ENCODE results near the gene SPR. TPM values are rescaled to one million over a fixed set of nuclear protein-coding genes. Genes with fewer than 3 reads are reported as not detected.

The SPR gene
- total RNA-seq, 1 experiment from 2014 or later: 22.6 TPM

DNA sequence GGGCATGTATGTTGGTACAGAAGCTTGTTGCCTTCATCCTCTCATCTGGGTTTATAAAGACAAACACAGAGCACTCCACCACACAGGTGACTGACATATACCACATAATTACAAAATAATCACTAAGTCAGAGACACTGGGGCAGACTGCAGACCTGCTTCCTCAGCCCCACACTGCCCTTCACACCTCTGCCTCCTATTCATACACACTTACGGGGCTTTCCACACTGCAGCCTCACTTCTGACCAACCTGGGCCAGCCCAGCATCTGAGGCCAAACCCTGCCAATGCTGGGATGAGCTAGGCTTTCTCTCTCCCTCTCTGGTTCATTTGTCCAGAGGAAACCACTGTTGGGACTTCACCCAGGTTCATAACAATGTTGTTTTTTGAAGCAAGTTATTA lies 34.6 kb downstream of the SPR start:
- H3K27ac ChIP-seq (ENCODE audit: low read depth, low read length, poor library complexity, severe bottlenecking): no peak overlapping the region
- H3K27me3 ChIP-seq (replicated peaks; ENCODE audit: insufficient read depth, low read depth, low read length, poor library complexity): peaks cover 100% of the 10 kb centered on the region
- intact Hi-C loops (cut with micrococcal nuclease; ENCODE audit: unreplicated experiment): no loop called here
- DNase-seq (ENCODE audit: low spot score): no peak
- TF ChIP-seq, protein P1, sequence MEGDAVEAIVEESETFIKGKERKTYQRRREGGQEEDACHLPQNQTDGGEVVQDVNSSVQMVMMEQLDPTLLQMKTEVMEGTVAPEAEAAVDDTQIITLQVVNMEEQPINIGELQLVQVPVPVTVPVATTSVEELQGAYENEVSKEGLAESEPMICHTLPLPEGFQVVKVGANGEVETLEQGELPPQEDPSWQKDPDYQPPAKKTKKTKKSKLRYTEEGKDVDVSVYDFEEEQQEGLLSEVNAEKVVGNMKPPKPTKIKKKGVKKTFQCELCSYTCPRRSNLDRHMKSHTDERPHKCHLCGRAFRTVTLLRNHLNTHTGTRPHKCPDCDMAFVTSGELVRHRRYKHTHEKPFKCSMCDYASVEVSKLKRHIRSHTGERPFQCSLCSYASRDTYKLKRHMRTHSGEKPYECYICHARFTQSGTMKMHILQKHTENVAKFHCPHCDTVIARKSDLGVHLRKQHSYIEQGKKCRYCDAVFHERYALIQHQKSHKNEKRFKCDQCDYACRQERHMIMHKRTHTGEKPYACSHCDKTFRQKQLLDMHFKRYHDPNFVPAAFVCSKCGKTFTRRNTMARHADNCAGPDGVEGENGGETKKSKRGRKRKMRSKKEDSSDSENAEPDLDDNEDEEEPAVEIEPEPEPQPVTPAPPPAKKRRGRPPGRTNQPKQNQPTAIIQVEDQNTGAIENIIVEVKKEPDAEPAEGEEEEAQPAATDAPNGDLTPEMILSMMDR (conservative IDR thresholded peaks at IDR 0.05; ENCODE audit: low read depth, low read length): no peak
- TF ChIP-seq EZH2 (IDR thresholded peaks at IDR 0.05; ENCODE audit: borderline replicate concordance, low read depth, low read length, poor library complexity, severe bottlenecking): no peak
- CTCF ChIA-PET: no interaction called here
- H3K36me3 ChIP-seq (ENCODE audit: insufficient read depth, low read length, poor library complexity, severe bottlenecking): no peaks in the 10 kb centered on the region
- H3K4me3 ChIP-seq (ENCODE audit: low read depth, low read length, poor library complexity, severe bottlenecking): no peak overlapping the region
- peaks cover 15% of the 10 kb centered on the region for H3K4me1 ChIP-seq (ENCODE audit: insufficient read depth, low read length, poor library complexity, severe bottlenecking)
- H3K9me3 ChIP-seq (ENCODE audit: low read depth, low read length, poor library complexity, severe bottlenecking): no peaks in the 10 kb centered on the region
- no TSS peak for BruUV-seq (replicated peaks)
- POLR2A ChIA-PET (ENCODE audit: low non-redundant PET): no interaction called here

DNA sequence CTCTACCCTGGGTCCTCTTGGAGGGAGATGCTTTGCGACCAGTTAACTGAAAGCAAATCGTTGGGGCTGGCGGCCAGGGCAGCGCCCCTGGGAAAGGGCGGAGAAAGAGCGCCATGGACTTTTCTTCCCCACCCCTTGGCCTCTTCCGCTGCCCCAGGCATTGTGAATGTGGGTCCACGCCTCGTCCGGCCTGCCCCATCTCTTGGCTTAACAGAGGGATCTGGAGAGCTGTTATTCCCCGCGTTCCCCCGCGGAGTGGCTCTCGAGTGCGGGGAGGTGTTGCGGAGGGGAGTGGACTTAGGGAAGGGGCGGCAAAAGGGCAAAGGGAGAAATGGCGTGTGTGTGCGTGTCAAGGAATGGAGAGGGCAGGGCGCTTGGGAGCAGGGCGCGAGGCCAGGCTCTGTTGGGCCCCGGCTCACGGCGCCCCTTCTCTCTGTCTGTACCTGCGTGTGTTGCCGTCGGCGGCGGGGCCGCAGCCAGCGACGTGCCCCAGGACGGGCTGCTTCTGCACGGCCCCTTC lies 36.7 kb downstream of the SPR start:
- Histone ChIP-seq H3K27me3 (replicated peaks; ENCODE audit: insufficient read depth, low read depth, low read length, poor library complexity) (peaks cover 100% of the 10 kb centered on the region), H3K9me3 (ENCODE audit: low read depth, low read length, poor library complexity, severe bottlenecking) (no peaks in the 10 kb centered on the region), H3K27ac (ENCODE audit: low read depth, low read length, poor library complexity, severe bottlenecking) (no peak overlapping the region), H3K4me3 (ENCODE audit: low read depth, low read length, poor library complexity, severe bottlenecking) (no peak overlapping the region), H3K36me3 (ENCODE audit: insufficient read depth, low read length, poor library complexity, severe bottlenecking) (no peaks in the 10 kb centered on the region), H3K4me1 (ENCODE audit: insufficient read depth, low read length, poor library complexity, severe bottlenecking) (peaks cover 4% of the 10 kb centered on the region)
- CTCF ChIA-PET: no interaction called here
- DNase-seq (ENCODE audit: low spot score): no peak
- TF ChIP-seq EZH2 (IDR thresholded peaks at IDR 0.05; ENCODE audit: borderline replicate concordance, low read depth, low read length, poor library complexity, severe bottlenecking): no peak
- TF ChIP-seq, protein P1 (conservative IDR thresholded peaks at IDR 0.05; ENCODE audit: low read depth, low read length): no peak
- intact Hi-C loops (cut with micrococcal nuclease; ENCODE audit: unreplicated experiment): no loop called here
- BruUV-seq (replicated peaks): no TSS peak
- POLR2A ChIA-PET (ENCODE audit: low non-redundant PET): no interaction called here

DNA sequence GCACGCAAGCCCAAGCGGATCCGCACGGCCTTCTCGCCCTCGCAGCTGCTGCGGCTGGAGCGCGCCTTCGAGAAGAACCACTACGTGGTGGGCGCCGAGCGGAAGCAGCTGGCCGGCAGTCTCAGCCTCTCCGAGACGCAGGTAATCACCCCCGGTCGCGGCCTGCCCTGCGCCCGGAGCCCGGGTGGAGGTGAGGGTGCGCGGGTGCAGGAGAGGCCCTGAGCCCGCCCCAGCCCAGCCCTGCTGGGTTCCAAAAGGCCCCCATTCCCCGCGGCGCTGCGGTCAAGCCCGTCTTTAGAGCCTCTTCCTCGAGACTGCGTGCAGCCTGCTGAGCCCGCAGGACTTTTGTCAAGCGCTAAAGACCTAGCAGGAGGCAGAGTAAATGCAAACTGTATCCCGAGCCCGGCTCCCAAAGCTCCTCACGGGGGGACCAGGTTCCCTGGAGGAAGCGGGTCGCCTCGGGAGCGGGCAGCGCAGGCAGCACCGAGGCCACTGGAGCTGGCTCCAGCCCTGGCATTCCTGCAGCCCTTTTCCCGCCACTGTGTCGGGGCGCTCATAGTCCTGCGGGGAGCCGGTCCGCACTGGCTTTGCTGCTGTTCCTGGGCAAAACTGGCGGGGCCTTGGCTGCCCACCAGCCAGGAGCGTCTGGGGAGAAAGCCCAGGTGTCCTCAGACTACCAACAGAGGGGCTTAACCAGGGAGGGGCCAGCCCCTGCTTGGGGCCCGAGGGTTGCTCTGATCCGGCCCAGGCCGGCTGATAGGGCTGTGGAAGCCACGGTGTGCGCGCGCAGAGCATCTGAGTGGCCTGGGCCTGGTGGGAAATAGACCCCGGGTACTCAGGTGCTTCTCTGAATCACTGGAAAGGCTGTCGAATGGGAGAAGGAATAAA lies 37.4 kb downstream of the SPR start:
- POLR2A ChIA-PET (ENCODE audit: low non-redundant PET): no interaction called here
- Histone ChIP-seq H3K4me3 (ENCODE audit: low read depth, low read length, poor library complexity, severe bottlenecking) (no peak overlapping the region), H3K36me3 (ENCODE audit: insufficient read depth, low read length, poor library complexity, severe bottlenecking) (no peaks in the 10 kb centered on the region), H3K4me1 (ENCODE audit: insufficient read depth, low read length, poor library complexity, severe bottlenecking) (peaks cover 4% of the 10 kb centered on the region), H3K9me3 (ENCODE audit: low read depth, low read length, poor library complexity, severe bottlenecking) (no peaks in the 10 kb centered on the region), H3K27me3 (replicated peaks; ENCODE audit: insufficient read depth, low read depth, low read length, poor library complexity) (peaks cover 100% of the 10 kb centered on the region), H3K27ac (ENCODE audit: low read depth, low read length, poor library complexity, severe bottlenecking) (no peak overlapping the region)
- no TSS peak for BruUV-seq (replicated peaks)
- no peak for DNase-seq (ENCODE audit: low spot score)
- CTCF ChIA-PET: no interaction called here
- TF ChIP-seq, protein P1 (conservative IDR thresholded peaks at IDR 0.05; ENCODE audit: low read depth, low read length): no peak
- peak; percentile 98 for TF ChIP-seq EZH2 (IDR thresholded peaks at IDR 0.05; ENCODE audit: borderline replicate concordance, low read depth, low read length, poor library complexity, severe bottlenecking)
- intact Hi-C loops (cut with micrococcal nuclease; ENCODE audit: unreplicated experiment): no loop called here

All from A673 (cell line).